Retina (tissue), 1 donor: ENCODE results near the gene PEX16.

ENCODE experiments used
- DNase-seq: peaks from one replicate; pipeline ENCODE4 v3.0.0-alpha.2; 2016

The PEX16 gene

GRCh38 chr11:45872651-45873356 lies 44.9 kb downstream of the PEX16 start:
- peak; percentile 80 for DNase-seq

- DNase-seq: no peak
Measured at GRCh38 chr11:45871638-45872037, 46.0 kb downstream of the PEX16 start.

- no peak for DNase-seq
Measured at GRCh38 chr11:45870706-45871105, 47.0 kb downstream of the PEX16 start.

GRCh38 chr11:45869551-45869950 lies 48.1 kb downstream of the PEX16 start:
- no peak for DNase-seq

GRCh38 chr11:45864041-45864440 lies 53.6 kb downstream of the PEX16 start:
- no peak for DNase-seq

GRCh38 chr11:45860764-45861510 lies 56.7 kb downstream of the PEX16 start:
- DNase-seq: no peak

GRCh38 chr11:45860348-45860747 lies 57.3 kb downstream of the PEX16 start:
- DNase-seq: peak; percentile 2
